Renal cortex interstitium (tissue), 11 donors: ENCODE data around the gene GRM4. TPM values are rescaled to one million over a fixed set of nuclear protein-coding genes. Genes with fewer than 3 reads are reported as not detected.

Experiments
- DNase-seq, 11 donors: peaks; one replicate each; pipeline ENCODE4 v3.0.0-alpha.2; 2013; ENCODE audit warnings: low read depth in 9 of 11, low spot score in 4 of 11; ENCODE audit errors: extremely low read depth in 1 of 11
- polyA plus RNA-seq, 3 donors: library from polyadenylated mRNA; unstranded; fragments of 120-200 nt; gene quantifications; one replicate each; pipeline ENCODE4 v1.2.1, GENCODE V29; 2013; ENCODE audit not compliant: insufficient read length in 3 of 3

The GRM4 gene
- polyA plus RNA-seq, 3 donors, result 0.53 to 0.74 (median 0.53) TPM

GRCh38 chr6:34095741-34096140, 50.1 kb downstream of the GRM4 start:
- DNase-seq, result no peak

- DNase-seq, result no peak
Observed at GRCh38 chr6:34095136-34095505, 50.8 kb downstream of the GRM4 start.

DNA sequence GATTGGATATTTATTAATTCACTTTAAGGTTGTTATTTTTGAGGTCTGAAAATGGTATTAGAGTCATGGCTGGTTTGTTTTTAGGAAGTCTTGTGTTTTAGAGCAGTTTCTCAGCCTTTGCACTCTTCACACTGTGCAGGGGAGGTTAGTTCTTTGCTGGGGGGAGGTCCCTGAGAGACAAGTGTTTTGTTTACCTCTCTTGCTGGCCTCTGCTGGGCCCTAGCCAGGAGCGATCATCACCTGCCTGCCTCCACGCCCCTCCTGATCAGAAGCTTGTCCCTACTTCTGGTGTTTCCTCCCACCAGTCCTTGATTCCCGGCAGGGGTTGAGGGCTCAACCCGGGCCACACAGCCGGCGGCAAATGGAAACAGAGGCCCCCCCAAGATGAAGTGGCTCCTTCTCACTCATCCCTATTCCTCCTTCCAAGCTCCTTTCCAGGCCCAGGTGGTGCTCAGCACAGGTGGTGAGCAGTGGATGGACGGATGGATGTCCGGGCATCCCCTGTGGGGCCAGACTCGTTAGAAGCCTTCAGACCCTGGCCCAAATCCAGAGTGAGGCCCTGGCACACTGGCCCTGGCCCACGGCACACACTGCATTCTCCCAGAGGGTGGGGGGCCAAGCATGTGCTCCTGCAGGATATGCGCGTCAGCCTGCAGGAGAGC, 51.3 kb downstream of the GRM4 start:
- no peak for DNase-seq

- DNase-seq, result no peak
Observed at GRCh38 chr6:34093854-34094430, 51.9 kb downstream of the GRM4 start.

DNA sequence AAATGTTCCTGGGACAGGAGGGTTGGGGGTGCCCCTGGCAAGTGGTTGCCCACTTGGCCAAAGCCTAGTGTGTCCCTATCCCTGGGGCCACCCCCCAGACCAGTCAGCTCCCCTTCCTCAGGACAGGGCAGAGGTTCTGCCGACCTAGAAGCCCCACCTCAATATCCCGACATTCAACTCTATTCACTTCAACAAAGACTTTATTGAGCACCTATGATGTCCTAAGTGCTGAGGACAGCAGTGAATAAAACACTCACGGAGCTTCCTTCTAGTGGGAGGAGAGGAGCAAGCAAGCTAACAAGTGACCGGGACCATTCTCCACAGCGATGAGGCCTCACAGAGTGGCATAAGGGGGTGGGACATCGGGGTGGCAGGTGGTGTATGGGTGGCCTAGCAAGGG, 52.7 kb downstream of the GRM4 start:
- DNase-seq, result no peak

GRCh38 chr6:34092631-34093030, 53.3 kb downstream of the GRM4 start:
- no peak for DNase-seq

DNA sequence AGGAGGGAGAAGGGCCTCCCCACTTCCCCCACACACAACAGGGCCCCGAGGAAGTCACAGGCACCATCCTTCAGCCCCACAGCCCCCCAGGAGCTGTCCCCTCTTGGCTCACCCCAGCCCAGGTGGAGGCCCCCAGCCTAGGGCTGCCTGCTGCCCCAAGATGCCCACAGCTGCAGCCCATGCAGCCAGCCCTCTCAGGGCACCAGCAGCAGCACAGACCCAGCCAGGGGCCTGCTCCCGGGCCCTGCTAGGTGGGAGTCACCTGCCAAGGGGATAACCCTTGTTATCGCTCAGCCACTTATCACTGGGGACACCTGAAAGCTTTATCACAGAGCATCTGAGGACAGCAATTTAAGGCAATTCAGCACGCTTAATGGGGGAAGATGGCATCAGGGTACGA, 55.0 kb downstream of the GRM4 start:
- DNase-seq, result no peak

DNA sequence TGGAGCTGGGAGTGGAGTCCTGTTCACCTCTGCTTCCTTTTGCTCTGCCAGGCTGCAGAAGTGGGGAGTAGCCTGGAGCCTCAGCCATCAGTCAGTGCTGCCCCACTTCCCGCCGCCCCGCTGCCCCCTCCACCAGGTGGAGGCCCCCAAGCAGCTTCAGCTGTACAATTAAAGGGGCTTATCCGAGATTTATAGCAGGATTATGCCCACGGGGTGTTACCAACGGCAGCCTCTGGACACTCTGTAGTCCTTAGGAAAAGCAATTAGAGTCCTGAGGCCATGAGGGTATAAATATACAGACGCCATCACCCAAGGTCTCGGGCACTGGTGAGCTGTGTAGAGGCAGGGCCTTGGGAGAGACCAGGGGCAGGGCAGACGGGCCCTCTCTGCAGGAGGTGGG, 55.4 kb downstream of the GRM4 start:
- DNase-seq, result no peak

DNA sequence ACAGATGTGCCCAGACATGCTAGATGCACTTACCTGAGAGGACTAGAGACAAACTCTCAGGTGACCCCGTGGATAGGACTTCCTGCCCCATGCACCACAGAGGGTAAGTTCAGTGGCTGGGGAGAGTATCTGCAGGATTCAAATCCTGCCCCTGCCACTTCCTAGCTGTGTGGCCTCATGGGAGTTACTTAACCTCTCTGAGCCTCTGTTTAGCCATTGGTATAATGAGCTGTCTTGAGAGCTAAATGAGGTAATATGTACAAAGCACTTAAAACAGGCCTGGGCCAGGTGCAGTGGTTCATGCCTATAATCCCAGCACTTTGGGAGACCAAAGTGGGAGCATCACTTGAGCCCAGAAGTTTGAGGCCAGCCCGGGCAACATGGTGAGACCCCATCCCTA, 59.3 kb downstream of the GRM4 start:
- no peak for DNase-seq

- DNase-seq, result no peak
Observed at GRCh38 chr6:34085453-34086170, 60.3 kb downstream of the GRM4 start.

- DNase-seq, result no peak
Observed at GRCh38 chr6:34084591-34085290, 61.1 kb downstream of the GRM4 start.

DNA sequence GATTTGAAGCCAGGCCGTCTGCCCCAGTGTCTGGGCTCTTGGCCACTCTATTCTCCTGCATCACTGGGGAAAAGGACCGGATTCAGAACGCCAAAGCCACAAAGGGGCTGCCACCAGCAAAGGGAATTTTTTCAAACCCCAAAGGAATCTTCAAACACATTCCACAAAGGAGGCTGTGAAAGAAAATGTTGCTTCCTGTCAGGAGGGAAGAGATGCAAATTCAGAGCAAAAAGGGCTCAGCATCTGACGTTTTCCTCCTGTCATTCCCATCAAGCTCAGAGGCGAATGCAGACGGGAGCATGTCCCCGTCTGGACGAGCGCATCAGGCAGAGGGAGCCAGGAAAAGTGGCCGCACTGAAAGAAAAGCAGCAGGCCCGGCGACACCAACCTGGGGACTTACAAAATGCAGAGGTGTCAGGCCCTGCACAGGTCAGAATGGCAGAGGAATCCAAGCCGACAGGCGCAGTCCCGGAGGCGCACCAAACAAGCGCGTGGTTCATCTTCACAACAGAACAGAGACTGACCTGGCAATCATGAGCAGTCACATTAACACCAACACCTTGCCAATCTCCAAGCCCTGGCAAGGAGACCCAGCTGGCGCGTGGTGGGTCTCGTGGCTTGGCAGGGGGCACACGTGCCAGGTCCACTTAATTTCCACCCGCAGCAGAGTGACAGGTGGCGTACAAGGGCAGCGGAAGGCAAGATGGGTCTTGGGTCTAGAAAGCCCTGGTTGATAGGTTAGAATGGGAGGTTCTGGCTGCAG, 62.8 kb downstream of the GRM4 start:
- DNase-seq, result no peak

- DNase-seq, result no peak
Observed at GRCh38 chr6:34082348-34082747, 63.5 kb downstream of the GRM4 start.

- DNase-seq, result no peak
Observed at GRCh38 chr6:34080357-34080756, 65.5 kb downstream of the GRM4 start.

GRCh38 chr6:34079899-34080298, 66.0 kb downstream of the GRM4 start:
- DNase-seq, result no peak

DNA sequence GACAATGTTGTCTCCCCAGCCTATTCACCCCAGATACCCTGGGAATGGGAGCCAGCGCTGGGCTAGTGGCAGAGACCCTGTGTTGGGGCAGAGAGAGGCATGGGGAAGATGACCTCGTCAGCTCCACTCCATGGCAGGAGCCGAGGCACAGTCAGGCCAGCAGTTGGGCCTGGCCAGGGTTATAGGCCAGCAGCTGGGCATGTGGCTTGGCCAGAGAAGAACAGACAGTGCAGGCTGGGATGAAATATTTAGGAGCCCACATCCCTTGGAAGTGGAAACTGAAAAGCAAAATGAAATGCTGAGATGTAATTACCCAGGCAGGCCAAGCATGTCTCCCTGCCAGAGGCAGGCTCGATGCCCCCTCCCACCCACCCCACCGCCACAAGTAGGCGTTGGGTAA, 70.0 kb downstream of the GRM4 start:
- no peak for DNase-seq

DNA sequence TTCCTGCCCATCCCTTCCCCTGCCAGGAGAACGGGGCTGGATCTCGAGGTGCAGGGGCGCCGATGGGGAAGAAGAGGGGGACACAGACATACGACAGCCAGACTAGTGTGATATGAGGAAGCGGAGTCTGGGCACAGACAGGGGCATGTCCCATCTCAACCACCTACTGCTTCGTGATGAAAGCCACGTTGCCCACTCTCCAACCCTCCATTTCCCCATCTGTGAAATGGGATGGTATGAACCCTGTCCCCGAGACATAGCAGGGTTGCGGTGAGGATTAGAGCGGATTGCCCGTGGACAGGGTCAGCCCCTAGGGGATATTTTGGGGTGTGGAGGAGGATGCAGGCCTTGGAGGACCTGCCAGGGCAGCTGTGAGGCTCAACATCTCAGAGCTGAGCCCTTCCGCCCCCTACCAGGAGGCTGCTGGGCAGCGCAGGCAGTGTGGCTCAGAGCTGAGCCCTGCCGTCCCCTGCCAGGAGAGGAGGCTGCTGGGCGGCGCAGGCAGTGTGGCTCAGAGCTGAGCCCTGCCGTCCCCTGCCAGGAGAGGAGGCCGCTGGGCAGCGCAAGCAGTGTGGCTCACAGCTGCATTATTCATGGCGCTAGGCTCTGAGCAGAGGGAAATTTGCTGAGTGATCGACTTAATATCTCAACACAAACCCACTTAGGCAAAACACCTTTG, 71.7 kb downstream of the GRM4 start:
- no peak for DNase-seq

GRCh38 chr6:34073540-34073939, 72.3 kb downstream of the GRM4 start:
- no peak for DNase-seq

GRCh38 chr6:34072727-34073126, 73.2 kb downstream of the GRM4 start:
- DNase-seq, result no peak
